Osteoblast (primary cell): ENCODE results near the gene DNAI1. TPM values are rescaled to one million over a fixed set of nuclear protein-coding genes. Genes with fewer than 3 reads are reported as not detected.

Experiments used
- DNase-seq: peaks from one replicate; pipeline ENCODE4 v3.0.0; 2011; ENCODE audit warnings: low spot score, mixed read lengths; ENCODE audit not compliant: insufficient read length; ENCODE audit errors: missing footprints
- H2AFZ ChIP-seq: 2 replicates; pipeline ENCODE4 v1.6.0; 2011; ENCODE audit warnings: mild to moderate bottlenecking, low read length
- H3K27ac ChIP-seq: 2 replicates; pipeline ENCODE4 v1.5.1; 2011; ENCODE audit warnings: mild to moderate bottlenecking, low read depth, low read length, moderate library complexity
- H3K27me3 ChIP-seq: 2 replicates; pipeline ENCODE4 v1.6.0; 2012; ENCODE audit warnings: mild to moderate bottlenecking, control low read depth, inconsistent platforms, low read length, moderate library complexity; ENCODE audit not compliant: insufficient read depth
- H3K36me3 ChIP-seq: 2 replicates; pipeline ENCODE4 v1.5.1; 2011; ENCODE audit warnings: mild to moderate bottlenecking, low read length, control low read depth, moderate library complexity; ENCODE audit not compliant: insufficient read depth
- H3K4me1 ChIP-seq: 2 replicates; pipeline ENCODE4 v1.5.1; 2011; ENCODE audit warnings: mild to moderate bottlenecking, low read length, control low read depth, moderate library complexity; ENCODE audit not compliant: insufficient read depth
- H3K4me2 ChIP-seq: 2 replicates; pipeline ENCODE4 v1.6.0; 2011; ENCODE audit warnings: mild to moderate bottlenecking, low read length; ENCODE audit not compliant: insufficient read depth
- H3K4me3 ChIP-seq: fragments of 200-600 bp; sonication (generic); 3 replicates; pipeline ENCODE4 v1.5.1; 2012; ENCODE audit warnings: mild to moderate bottlenecking, low read length, inconsistent platforms; ENCODE audit not compliant: insufficient read depth
- H3K79me2 ChIP-seq: 2 replicates; pipeline ENCODE4 v1.6.0; 2012; ENCODE audit warnings: mild to moderate bottlenecking, low read length, control low read depth, inconsistent platforms; ENCODE audit not compliant: insufficient read depth
- H3K9me3 ChIP-seq: 2 replicates; pipeline ENCODE4 v1.5.1; 2011; ENCODE audit warnings: low read depth, low read length, control low read depth
- H4K20me1 ChIP-seq: 2 replicates; pipeline ENCODE4 v1.6.0; 2012; ENCODE audit warnings: mild to moderate bottlenecking, low read length, control low read depth; ENCODE audit not compliant: insufficient read depth
- total RNA-seq: library from RNA; depleted of rRNA; stranded (reverse); fragments of >200 nt; gene quantifications from 2 replicates; pipeline ENCODE4 v1.2.3, GENCODE V29; 2012
- TF ChIP-seq, protein P1 (sequence below): IDR thresholded peaks from 2 replicates; pipeline ENCODE4 v1.5.1; 2011; ENCODE audit warnings: mild to moderate bottlenecking, low read depth, low read length, moderate library complexity; ENCODE audit errors: extremely low read depth

DNAI1 gene
- total RNA-seq, 1 donor: 47.4 TPM

DNA sequence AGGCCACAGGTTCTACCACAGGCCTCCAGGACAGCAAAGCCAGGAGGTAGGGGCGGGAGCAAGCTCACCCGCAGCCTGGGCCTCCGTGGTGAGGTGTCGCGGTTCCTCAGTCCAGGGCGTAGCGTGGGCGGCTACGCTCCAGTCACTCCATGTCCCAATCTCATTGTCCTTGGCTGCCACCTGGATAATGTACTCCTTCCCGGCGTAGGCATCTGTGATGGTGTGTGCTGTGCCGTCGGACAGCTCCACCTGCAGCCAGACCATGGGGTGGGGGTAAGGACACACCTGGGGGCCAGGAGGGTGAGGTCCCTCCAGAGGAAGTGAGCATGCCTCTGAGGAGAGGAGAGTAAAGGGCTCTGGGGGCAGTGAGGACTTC, 94.0 kb downstream of the DNAI1 start:
- no peak overlapping the region for H3K4me3 ChIP-seq

DNA sequence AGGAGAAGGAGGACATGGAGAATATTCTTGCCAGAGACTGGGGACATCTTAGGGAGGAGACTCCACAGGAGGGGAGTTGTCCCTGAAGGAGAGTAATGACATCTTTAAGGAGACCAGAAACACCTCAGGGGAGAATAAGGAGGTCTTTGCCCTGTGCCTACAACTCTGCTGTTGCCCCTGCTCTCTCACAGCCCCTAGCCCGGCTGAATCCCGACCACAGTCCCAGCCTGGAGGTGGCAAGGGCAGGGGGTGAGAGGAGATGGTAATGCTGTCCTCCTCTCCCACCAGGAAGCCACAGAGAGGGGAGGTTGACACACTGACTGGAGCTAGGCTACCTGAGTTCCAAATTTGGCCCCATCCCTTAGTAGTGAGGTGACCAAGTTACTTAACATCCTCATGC, 94.4 kb downstream of the DNAI1 start:
- Histone ChIP-seq H3K4me2 (no peak overlapping the region), H3K27me3 (peaks cover 5% of the 10 kb centered on the region), H3K79me2 (no peaks in the 10 kb centered on the region), H2AFZ (no peak overlapping the region), H3K4me3 (no peak overlapping the region), H3K27ac (no peak overlapping the region), H3K36me3 (no peaks in the 10 kb centered on the region), H3K9me3 (no peaks in the 10 kb centered on the region), H3K4me1 (no peaks in the 10 kb centered on the region), H4K20me1 (no peaks in the 10 kb centered on the region)
- TF ChIP-seq, protein P1, sequence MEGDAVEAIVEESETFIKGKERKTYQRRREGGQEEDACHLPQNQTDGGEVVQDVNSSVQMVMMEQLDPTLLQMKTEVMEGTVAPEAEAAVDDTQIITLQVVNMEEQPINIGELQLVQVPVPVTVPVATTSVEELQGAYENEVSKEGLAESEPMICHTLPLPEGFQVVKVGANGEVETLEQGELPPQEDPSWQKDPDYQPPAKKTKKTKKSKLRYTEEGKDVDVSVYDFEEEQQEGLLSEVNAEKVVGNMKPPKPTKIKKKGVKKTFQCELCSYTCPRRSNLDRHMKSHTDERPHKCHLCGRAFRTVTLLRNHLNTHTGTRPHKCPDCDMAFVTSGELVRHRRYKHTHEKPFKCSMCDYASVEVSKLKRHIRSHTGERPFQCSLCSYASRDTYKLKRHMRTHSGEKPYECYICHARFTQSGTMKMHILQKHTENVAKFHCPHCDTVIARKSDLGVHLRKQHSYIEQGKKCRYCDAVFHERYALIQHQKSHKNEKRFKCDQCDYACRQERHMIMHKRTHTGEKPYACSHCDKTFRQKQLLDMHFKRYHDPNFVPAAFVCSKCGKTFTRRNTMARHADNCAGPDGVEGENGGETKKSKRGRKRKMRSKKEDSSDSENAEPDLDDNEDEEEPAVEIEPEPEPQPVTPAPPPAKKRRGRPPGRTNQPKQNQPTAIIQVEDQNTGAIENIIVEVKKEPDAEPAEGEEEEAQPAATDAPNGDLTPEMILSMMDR: no peak
- DNase-seq: peak; percentile 63

More for the DNA sequence above, 94.0 kb downstream of the DNAI1 start:
- H3K27ac ChIP-seq: no peak overlapping the region
- no peaks in the 10 kb centered on the region for H3K9me3 ChIP-seq
- H3K4me2 ChIP-seq: no peak overlapping the region
- no peaks in the 10 kb centered on the region for H3K36me3 ChIP-seq
- H3K4me1 ChIP-seq: no peaks in the 10 kb centered on the region
- peak; percentile 76 for DNase-seq
- TF ChIP-seq, protein P1: no peak
- H3K27me3 ChIP-seq: peaks cover 5% of the 10 kb centered on the region
- peaks cover 3% of the 10 kb centered on the region for H4K20me1 ChIP-seq
- no peak overlapping the region for H2AFZ ChIP-seq
- no peaks in the 10 kb centered on the region for H3K79me2 ChIP-seq

DNA sequence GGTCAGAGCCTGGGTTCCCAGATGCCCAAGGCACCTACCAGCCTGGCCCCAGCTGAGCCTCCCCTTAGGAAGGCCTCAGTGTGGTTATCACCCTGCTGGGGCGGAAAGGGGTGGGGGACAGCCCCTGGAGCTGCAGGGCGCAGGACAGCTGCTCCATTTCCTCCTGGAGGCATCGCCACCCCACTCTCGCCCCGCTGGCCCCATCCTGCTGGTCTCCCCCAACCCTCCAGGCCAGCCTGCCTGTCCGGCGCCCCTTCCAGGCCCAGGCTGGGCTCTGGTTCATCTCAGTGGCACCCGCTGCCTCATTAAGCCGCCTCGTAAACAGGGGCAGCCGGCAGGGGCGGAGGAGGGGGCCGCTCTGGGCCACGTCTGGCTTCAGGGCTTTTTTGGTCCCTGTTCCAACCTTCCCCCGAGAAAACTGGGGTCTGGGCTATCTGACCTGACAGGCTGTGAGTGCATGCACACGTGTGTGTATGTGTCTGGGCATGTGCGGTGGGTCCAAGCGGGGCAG, 95.0 kb downstream of the DNAI1 start:
- no peaks in the 10 kb centered on the region for H3K9me3 ChIP-seq
- H3K27me3 ChIP-seq: peaks cover 5% of the 10 kb centered on the region
- H3K4me3 ChIP-seq: no peak overlapping the region
- no peaks in the 10 kb centered on the region for H3K36me3 ChIP-seq
- TF ChIP-seq, protein P1: no peak
- no peaks in the 10 kb centered on the region for H3K79me2 ChIP-seq
- no peaks in the 10 kb centered on the region for H3K4me1 ChIP-seq
- H3K27ac ChIP-seq: no peak overlapping the region
- no peaks in the 10 kb centered on the region for H4K20me1 ChIP-seq
- DNase-seq: peak; percentile 56
- H3K4me2 ChIP-seq: no peak overlapping the region
- H2AFZ ChIP-seq: no peak overlapping the region

DNA sequence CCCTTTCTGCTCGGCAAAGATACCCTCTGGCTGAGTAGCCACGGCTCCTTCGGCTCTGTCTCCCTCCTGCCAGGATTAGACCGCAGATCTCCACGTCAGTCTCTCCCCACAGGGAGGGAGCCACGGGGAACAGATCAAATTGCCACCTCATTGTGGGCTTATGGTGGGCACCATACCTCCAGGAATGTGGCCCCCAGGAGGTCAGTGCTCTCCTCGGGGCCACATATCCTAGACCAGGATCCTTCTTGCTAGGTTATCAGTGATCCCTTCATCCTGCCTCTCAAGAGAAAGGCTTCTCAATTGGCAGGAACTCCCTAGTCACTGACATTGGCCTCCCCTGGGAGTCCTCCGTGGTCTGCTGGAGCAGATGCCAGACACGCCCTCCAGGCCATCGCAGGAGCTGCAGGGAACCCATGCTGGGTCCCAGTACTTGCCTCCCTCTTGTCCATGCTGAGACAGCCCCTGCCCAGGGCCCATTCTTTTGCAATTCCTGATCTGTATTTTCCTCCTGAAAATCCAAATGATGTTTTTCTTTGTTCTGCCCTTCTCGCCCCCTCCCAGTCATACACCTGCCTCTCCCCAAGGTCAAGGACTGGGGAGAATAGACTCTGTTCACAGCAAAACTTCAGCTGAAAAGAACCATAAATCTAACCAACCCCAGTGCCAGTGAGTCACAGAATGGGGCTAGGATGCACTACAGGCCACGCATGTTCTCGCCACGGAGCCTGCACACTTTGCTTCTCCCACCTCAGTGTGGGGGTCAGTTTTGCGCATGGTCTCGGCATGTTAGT, 95.8 kb downstream of the DNAI1 start:
- DNase-seq: peak; percentile 73
- no peaks in the 10 kb centered on the region for H3K4me1 ChIP-seq
- no peaks in the 10 kb centered on the region for H3K9me3 ChIP-seq
- no peak overlapping the region for H2AFZ ChIP-seq
- no peak overlapping the region for H3K4me3 ChIP-seq
- TF ChIP-seq, protein P1: no peak
- H3K27me3 ChIP-seq: peaks cover 10% of the 10 kb centered on the region
- no peaks in the 10 kb centered on the region for H4K20me1 ChIP-seq
- no peaks in the 10 kb centered on the region for H3K79me2 ChIP-seq
- H3K27ac ChIP-seq: no peak overlapping the region
- no peak overlapping the region for H3K4me2 ChIP-seq
- no peaks in the 10 kb centered on the region for H3K36me3 ChIP-seq
